CD4-positive, alpha-beta T cell (primary cell): Measurements from ENCODE around the gene LRRN3. TPM values are rescaled to one million over a fixed set of nuclear protein-coding genes. Genes with fewer than 3 reads are reported as not detected.

Experiments used
- ATAC-seq: fragments of 200-7000 bp; cut with Tn5 transposase; one replicate; pipeline ENCODE4 v1.10.0; 2022; ENCODE audit warnings: mild to moderate bottlenecking; ENCODE audit not compliant: poor library complexity
- CTCF ChIA-PET: fragments of 350-600 bp; sonication (Branson Sonifier 250); formaldehyde crosslinking; loops from one replicate; lab custom pipeline; 2021; ENCODE audit warnings: antibody characterized with exemption, inconsistent platforms; lab: Charles Lee
- POLR2A ChIA-PET: fragments of 350-600 bp; sonication (Branson Sonifier 250); formaldehyde crosslinking; loops from one replicate; lab custom pipeline; 2021; ENCODE audit warnings: antibody characterized with exemption, inconsistent platforms; lab: Charles Lee
- DNase-seq, 14 experiments: peaks; one replicate each; pipeline ENCODE4 v3.0.0-alpha.2; 2013 to 2020; ENCODE audit warnings: mixed read lengths in 2 of 14
- H3K27ac ChIP-seq, 2 donors: one replicate each; pipeline versions ENCODE4 v1.5.1 to v1.7.0; 2013; ENCODE audit warnings: low read length in 2 of 2, low read depth in 1 of 2, mild to moderate bottlenecking in 1 of 2
- H3K27me3 ChIP-seq, 2 experiments: 1 replicate in 1 of 2; 2 replicates in 1 of 2; pipeline versions ENCODE4 v1.6.1 to v1.7.0; 2013; ENCODE audit warnings: low read length in 2 of 2, control low read depth in 1 of 2, mild to moderate bottlenecking in 1 of 2, moderate library complexity in 1 of 2; ENCODE audit not compliant: insufficient read depth in 2 of 2, control insufficient read depth in 1 of 2
- H3K36me3 ChIP-seq: one replicate; pipeline ENCODE4 v1.6.1; 2013; ENCODE audit warnings: low read length, control low read depth; ENCODE audit not compliant: insufficient read depth
- H3K4me1 ChIP-seq: one replicate; pipeline ENCODE4 v1.6.1; 2013; ENCODE audit warnings: low read length, control low read depth; ENCODE audit not compliant: insufficient read depth
- H3K4me3 ChIP-seq: one replicate; pipeline ENCODE4 v1.5.1; 2013; ENCODE audit warnings: mild to moderate bottlenecking, low read length, moderate library complexity
- H3K9me3 ChIP-seq, 2 experiments: 1 replicate in 1 of 2; 2 replicates in 1 of 2; pipeline versions ENCODE4 v1.6.1 to v1.7.0; 2013; ENCODE audit warnings: low read length in 2 of 2, mild to moderate bottlenecking in 2 of 2, control low read depth in 1 of 2, moderate library complexity in 1 of 2; ENCODE audit not compliant: control insufficient read depth in 1 of 2, insufficient read depth in 1 of 2
- H3K27ac Mint-ChIP-seq: one replicate; pipeline ENCODE4 v1.8.0; 2020; ENCODE audit warnings: mixed read lengths
- H3K27me3 Mint-ChIP-seq: one replicate; pipeline ENCODE4 v1.8.0; 2021; ENCODE audit warnings: mixed read lengths
- H3K36me3 Mint-ChIP-seq: one replicate; pipeline ENCODE4 v1.8.0; 2021; ENCODE audit warnings: low read depth, mixed read lengths
- H3K4me1 Mint-ChIP-seq: one replicate; pipeline ENCODE4 v1.8.0; 2021; ENCODE audit warnings: low read depth, mixed read lengths
- H3K4me3 Mint-ChIP-seq: one replicate; pipeline ENCODE4 v1.8.0; 2020; ENCODE audit warnings: mild to moderate bottlenecking, mixed read lengths
- H3K9me3 Mint-ChIP-seq: one replicate; pipeline ENCODE4 v1.8.0; 2020; ENCODE audit warnings: mixed read lengths
- intact Hi-C, 2 experiments: fragments of 100-400 bp; cut with DNase I in 1 of 2; cut with micrococcal nuclease in 1 of 2; formaldehyde crosslinking; loops; one replicate each; pipeline versions ENCODE4 v1.15.1 to v1.9.0; 2023 to 2025; cut with DNase I, micrococcal nuclease
- total RNA-seq, 174 experiments: library from RNA in 2 of 174; stranded (reverse) in 2 of 174; gene quantifications; one replicate each; pipeline ENCODE4 v1.2.3 and lab custom pipeline; 2021 to 2026
- TF ChIP-seq, protein P1 (sequence below): fragments of 200-600 bp; IDR thresholded peaks from one replicate; pipeline ENCODE4 v1.8.0; 2022; ENCODE audit warnings: antibody characterized with exemption, mild to moderate bottlenecking

Gene LRRN3
- total RNA-seq, 2 experiments from 2014 or later: 3.8 to 6.0 TPM

DNA sequence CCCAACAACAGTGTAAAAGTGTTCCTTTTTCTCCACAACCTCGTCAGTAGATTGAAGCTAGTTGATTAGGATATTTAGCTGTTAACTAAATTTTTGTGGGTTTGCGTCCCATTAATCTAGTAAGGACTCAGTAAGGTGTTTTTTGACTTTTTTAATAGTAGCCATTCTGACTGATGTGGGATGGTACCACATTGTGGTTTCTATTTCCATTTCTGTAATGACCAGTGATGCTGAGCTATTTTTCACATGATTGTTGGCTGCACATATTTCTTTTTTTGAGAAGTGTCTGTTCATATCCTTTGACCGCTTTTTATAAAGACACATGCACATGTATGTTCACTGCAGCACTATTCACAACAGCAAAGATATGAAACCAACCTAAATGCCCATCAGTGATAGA, 5.6 kb upstream of the LRRN3 start:
- ChIA-PET CTCF (interaction anchor here (1.0 to 1.5 kb wide), 2 partner anchors 11 to 14 kb away, joined by 3 to 4 read pairs; no protein-coding TSS in a partner anchor), POLR2A (interaction anchor here (0.6 to 0.9 kb wide), 2 partner anchors 14 to 52 kb away, joined by 4 read pairs; no protein-coding TSS in a partner anchor)
- H3K36me3 ChIP-seq: no peaks in the 10 kb centered on the region
- peak overlapping the region; percentile 73 for H3K27ac Mint-ChIP-seq
- no peaks in the 10 kb centered on the region for H3K27me3 Mint-ChIP-seq
- no peaks in the 10 kb centered on the region for H3K27me3 ChIP-seq
- DNase-seq: no peak
- H3K4me3 Mint-ChIP-seq: no peak overlapping the region
- H3K9me3 Mint-ChIP-seq: peaks cover 3% of the 10 kb centered on the region
- no peak for ATAC-seq
- intact Hi-C loops: no loop called here
- TF ChIP-seq, protein P1, sequence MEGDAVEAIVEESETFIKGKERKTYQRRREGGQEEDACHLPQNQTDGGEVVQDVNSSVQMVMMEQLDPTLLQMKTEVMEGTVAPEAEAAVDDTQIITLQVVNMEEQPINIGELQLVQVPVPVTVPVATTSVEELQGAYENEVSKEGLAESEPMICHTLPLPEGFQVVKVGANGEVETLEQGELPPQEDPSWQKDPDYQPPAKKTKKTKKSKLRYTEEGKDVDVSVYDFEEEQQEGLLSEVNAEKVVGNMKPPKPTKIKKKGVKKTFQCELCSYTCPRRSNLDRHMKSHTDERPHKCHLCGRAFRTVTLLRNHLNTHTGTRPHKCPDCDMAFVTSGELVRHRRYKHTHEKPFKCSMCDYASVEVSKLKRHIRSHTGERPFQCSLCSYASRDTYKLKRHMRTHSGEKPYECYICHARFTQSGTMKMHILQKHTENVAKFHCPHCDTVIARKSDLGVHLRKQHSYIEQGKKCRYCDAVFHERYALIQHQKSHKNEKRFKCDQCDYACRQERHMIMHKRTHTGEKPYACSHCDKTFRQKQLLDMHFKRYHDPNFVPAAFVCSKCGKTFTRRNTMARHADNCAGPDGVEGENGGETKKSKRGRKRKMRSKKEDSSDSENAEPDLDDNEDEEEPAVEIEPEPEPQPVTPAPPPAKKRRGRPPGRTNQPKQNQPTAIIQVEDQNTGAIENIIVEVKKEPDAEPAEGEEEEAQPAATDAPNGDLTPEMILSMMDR: no peak
- no peak overlapping the region for H3K4me3 ChIP-seq
- H3K9me3 ChIP-seq: no peaks in the 10 kb centered on the region
- no peaks in the 10 kb centered on the region for H3K36me3 Mint-ChIP-seq
- H3K4me1 Mint-ChIP-seq: peaks cover 81% of the 10 kb centered on the region
- no peak overlapping the region for H3K27ac ChIP-seq
- peaks cover 20% of the 10 kb centered on the region for H3K4me1 ChIP-seq

DNA sequence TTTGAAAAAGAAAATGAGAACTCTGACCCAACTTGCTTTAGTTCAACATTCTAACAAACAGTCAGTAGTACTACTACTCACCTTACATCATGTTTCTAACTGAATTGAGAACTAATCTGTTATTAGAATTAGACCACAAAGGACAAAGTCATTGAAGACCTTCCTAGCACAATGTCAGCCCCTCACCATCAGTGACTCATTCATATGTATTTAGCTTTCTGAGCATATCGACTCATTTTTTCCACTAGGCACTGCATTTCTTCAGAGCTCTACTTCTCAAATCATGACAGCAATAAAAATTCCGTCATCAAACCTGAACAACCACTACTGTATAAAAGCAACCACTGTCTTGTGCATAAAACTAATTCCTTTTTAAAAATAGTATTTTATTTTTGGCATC, 4.4 kb upstream of the LRRN3 start:
- no peaks in the 10 kb centered on the region for H3K9me3 ChIP-seq
- Mint-ChIP-seq H3K27ac (peak overlapping the region; percentile 13), H3K4me1 (peaks cover 79% of the 10 kb centered on the region), H3K9me3 (peaks cover 3% of the 10 kb centered on the region), H3K4me3 (no peak overlapping the region), H3K36me3 (peaks cover 4% of the 10 kb centered on the region), H3K27me3 (no peaks in the 10 kb centered on the region)
- TF ChIP-seq, protein P1: no peak
- H3K36me3 ChIP-seq: no peaks in the 10 kb centered on the region
- H3K27me3 ChIP-seq: no peaks in the 10 kb centered on the region
- ATAC-seq: no peak
- no peak overlapping the region for H3K27ac ChIP-seq
- CTCF ChIA-PET: no interaction called here
- H3K4me3 ChIP-seq: no peak overlapping the region
- H3K4me1 ChIP-seq: peaks cover 17% of the 10 kb centered on the region
- DNase-seq: no peak
- intact Hi-C loops: no loop called here
- POLR2A ChIA-PET: interaction anchor here (1.4 kb wide), 1 partner anchor 9 kb away, joined by 3 read pairs; no protein-coding TSS in a partner anchor

DNA sequence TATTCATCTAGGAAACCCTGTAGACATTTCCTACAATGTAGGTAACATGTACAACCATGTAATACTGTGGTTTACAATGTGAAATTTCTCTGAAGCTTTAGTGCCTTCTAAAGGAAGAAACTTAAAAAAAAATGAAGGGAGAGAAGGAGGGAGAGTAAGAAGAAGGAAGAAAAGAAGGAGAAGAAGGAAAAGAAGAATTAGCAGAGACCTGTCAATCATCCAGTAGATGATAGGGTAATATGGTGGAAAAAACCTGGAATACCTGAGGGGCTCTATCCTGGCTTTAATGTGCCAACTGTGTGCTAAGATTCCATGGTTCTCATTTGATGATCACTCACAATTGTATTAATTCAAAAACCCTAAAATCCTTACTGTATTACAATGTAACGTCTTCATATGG, 2.6 kb upstream of the LRRN3 start:
- TF ChIP-seq, protein P1: no peak
- no peaks in the 10 kb centered on the region for H3K27me3 ChIP-seq
- intact Hi-C loops: no loop called here
- H3K27ac Mint-ChIP-seq: peak overlapping the region; percentile 6
- peaks cover 6% of the 10 kb centered on the region for H3K4me1 ChIP-seq
- peaks cover 4% of the 10 kb centered on the region for H3K36me3 Mint-ChIP-seq
- H3K9me3 Mint-ChIP-seq: peaks cover 3% of the 10 kb centered on the region
- no peak overlapping the region for H3K4me3 ChIP-seq
- ATAC-seq (no peak), DNase-seq (no peak)
- H3K36me3 ChIP-seq: no peaks in the 10 kb centered on the region
- ChIA-PET CTCF (no interaction called here), POLR2A (no interaction called here)
- no peaks in the 10 kb centered on the region for H3K27me3 Mint-ChIP-seq
- H3K27ac ChIP-seq: no peak overlapping the region
- peaks cover 68% of the 10 kb centered on the region for H3K4me1 Mint-ChIP-seq
- H3K9me3 ChIP-seq: no peaks in the 10 kb centered on the region
- H3K4me3 Mint-ChIP-seq: no peak overlapping the region
